Regular cardiac myocyte (primary cell): ENCODE data around the gene SMAD1. TPM values are rescaled to one million over a fixed set of nuclear protein-coding genes. Genes with fewer than 3 reads are reported as not detected.

Experiments
- total RNA-seq: library from RNA; depleted of rRNA; stranded (reverse); fragments of >200 nt; gene quantifications from 2 replicates; pipeline ENCODE4 v1.2.3, GENCODE V29; 2014

SMAD1 gene
- 10.1 and 10.5 TPM in 2 replicates for total RNA-seq

GRCh38 chr4:145481164-145481941 is at the start of gene SMAD1:
TSS of gene SMAD1 (plus strand) at chr4:145481853. CDS start at chr4:145514614, 32,761 bp downstream.

Other genes with a start within 250 kb of the SMAD1 start
- 3.7 and 8.8 TPM in 2 replicates for gene MMAA, start 137.5 kb downstream of the SMAD1 start, total RNA-seq
- not detected in 2 replicates for gene C4orf51, start 198.3 kb downstream of the SMAD1 start, total RNA-seq